Ureter (tissue), 1 donor: Measurements from ENCODE around the gene UNK. TPM values are rescaled to one million over a fixed set of nuclear protein-coding genes. Genes with fewer than 3 reads are reported as not detected.
"Not testable (repeated sequence)": the region's sequence is repeated elsewhere in the genome, so short reads cannot be mapped to it uniquely, and the experiment has no call there.

Experiments used
- DNase-seq: peaks from one replicate; pipeline ENCODE4 v3.0.0-alpha.2; 2020; ENCODE audit warnings: low spot score
- total RNA-seq: library from RNA; stranded (reverse); gene quantifications from one replicate; pipeline ENCODE4 v1.2.4, GENCODE V29; 2023
- donor health status: DM: yes; HTN: yes; CAD: no.

The UNK gene
- total RNA-seq, 1 donor from 2014 or later: 49.2 TPM

DNA sequence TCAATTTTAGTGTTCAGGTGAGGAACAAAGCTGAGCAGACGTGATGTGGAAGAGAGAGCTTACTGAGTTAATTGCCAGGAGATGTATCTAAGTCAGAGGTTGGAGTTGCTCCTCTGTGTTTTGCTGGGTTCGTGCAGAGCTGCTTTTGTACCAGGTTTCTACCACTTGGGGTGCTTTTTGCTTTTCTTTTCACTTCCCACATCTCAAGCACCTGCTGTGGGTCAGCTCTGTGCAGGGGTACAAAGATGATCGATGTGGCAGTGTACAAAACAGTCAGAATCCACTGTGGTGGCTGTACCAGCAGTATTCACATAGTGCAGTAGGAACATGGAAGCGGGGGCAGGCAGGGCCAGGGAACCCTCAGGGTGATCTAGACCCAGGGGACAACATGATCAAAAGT, 14.8 kb downstream of the UNK start:
- DNase-seq: no peak

DNA sequence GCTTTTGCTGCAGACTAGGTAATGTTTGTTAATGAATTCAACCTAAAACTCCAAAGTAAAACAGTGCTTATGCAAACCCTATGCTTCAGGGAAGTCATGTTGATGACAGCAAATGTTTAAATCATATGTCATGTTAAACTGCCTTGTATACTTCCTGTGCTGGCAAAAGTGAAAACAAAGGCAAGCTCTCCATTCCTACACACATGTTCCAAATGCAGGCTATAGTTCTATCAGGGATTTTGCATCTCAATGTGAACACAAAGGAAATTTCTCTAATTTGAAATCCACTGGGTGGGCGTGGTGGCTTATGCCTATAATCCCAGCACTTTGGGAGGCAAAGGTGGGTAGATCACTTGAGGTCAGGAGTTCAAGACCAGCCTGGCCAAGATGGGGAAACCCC, 19.3 kb downstream of the UNK start:
- DNase-seq: no peak

DNA sequence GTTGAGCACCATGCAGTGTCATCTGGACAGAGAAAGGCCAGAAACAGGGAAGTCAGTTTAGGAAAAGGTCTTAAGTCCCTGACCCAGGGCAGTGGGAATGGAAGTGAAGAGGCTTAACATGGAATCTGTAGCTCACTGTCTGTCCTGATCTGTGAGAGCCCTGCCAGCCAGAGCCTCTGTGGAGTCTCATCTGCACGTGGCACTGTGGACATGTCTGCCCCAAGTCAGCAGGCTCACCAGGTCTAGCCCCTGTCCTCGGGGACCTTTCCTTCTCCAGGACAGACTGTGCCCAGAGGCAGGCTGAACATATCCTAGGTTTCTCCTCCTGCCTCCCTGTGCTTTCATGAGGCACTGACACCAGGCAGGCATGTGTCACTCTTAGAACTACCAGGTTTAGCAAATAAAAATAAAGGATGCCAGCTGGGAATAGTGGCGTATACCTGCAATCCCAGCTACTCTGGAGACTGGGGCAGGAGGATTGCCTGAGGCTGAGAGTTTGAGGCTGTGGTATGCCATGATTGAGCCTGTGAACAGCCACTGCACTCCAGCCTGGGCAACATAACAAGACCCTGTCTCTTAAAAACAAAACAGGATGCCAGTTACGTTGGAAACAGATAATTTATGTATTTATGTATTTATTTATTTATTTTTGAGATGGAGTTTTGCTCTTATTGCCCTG, 22.4 kb downstream of the UNK start:
- no peak for DNase-seq

DNA sequence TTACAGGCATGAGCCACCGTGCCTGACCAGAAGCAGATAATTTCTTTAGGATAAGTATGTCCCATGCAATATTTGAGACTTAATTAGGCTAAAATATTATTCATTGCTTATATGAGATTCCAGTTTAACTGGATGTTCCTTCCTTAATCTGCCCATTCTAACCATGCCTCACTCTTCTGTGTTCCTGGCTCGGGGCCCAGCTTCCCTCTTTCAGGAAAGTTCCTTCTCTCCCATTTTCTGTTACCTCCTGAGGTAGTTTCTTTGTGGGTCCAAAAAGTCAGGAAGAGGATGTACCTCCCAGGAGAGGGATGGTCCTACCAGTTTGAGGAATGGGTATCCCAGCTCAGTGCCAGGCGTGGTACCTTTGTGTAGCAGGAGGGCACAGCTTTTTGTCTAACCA, 23.3 kb downstream of the UNK start:
- no peak for DNase-seq

DNA sequence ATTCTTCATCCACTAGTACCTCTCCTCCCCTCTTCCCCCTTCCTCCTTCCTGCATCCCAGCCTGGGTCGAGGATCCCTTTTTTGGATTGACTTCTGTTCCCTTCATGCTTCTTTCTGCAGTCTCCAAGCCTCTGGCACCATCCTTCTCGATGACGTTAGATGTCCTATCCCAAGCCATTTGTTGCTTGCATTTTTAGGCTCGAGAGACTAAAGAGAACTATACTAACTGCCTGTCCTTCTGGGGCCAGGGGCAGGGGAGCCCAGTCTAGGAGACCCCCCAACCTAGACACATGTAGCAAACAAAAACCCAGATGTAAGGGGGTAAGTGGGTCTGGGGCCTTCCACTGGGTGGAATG, 23.9 kb downstream of the UNK start:
- DNase-seq: no peak

DNA sequence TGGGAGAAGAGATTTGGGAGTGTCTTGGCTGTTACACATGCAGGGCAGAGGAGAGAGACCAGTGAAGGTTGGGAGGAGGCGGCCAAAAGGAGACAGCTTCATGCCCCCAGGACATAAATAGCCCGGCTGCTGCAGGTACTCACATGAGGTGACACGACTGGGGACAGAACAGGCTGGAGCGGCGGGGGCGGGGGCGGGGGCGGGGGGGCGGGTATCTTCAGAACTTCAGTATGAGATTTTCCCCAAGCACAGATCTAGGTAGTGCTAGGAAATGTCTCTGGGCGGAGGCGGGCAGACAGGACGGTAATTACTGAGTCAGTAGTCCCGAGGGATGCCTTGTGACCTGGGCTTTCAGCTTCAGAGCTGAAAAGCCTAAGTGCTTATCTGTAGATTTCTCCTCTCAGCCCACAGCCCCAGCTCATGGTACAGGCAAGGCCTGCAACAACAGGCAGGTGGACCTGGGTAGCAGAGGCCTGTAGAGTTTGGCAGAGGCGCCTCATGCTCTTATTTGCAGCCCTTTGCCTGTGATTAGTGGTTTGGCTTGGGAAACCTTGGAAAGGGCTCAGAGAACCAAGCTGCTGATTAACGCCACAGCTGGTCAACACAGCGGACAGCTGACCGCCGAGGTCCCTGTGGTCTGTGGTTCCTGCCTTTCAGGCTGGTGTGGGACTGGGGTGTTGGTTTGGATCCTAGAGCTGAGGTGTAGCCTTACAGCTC, 24.5 kb downstream of the UNK start:
- no peak for DNase-seq

DNA sequence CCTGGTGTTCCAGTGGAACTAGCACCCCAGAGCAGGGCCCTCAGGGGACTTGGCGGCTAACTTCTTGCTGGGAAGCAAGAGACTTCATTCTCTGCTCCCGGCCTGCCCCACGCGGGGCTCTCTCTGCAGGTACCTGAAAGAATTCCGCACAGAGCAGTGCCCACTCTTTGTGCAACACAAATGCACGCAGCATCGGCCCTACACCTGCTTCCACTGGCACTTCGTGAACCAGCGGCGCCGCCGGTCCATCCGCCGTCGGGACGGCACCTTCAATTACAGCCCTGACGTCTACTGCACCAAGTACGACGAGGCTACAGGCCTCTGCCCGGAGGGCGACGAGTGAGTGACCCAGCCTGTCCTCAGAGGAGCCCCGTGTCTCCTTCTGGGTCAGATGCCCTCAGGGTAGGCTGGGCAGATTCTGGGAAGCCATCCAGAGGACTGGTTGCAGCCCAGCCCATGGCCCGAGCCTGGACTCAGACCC, 25.1 kb downstream of the UNK start:
- DNase-seq: no peak

DNA sequence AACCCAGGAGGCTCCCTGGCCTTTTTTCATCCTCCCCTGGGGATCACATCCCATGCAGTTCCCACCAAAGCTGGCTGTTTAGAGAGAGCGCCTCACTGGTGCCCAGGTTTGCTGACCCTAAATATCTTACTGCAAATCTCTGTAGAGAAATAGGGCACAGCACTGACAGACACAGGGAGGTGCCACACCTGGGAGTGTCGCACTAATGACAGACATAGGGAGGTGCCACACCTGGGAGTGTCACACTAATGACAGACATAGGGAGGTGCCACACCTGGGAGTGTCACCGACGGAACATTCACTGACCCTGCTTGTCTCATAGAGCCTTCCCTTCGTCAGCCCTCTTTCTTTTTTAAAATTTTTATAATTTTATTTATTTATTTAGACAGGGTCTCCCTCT, 25.6 kb downstream of the UNK start:
- no peak for DNase-seq

DNA sequence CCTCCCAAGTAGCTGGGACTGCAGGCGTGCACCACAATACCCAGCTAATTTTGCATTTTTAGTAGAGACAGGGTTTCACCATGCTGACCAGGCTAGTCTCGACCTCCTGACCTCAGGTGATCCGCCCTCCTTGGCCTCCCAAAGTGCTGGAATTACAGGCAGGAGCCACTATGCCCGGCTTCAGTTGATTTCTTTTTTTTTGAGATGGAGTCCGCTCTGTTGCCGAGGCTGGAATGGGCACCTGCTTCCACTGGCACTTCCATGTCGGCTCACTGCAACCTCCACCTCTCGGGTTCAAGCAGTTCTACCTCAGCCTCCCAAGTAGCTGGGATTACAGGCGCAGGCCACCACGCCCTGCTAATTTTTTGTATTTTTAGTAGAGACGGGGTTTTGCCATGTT, 26.1 kb downstream of the UNK start:
- not testable (repeated sequence) for DNase-seq

DNA sequence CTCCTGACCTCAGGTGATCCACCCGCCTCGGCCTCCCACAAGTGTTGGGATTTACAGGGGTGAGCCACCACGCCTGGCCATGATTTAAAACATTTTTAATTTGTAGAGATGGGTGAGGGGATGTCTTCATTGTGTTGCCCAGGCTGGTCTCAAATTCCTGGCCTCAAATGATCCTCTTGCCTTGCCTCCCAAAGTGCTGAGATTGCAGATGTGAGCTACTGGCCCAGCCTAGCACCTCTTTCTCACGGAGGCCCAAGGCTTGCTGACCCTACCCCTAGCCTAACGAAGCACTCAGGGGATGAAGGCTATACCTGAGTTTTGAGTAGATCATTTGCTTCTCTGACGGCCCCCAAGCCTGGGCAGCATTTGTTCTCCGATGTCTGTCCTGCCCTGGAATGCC, 26.6 kb downstream of the UNK start:
- no peak for DNase-seq

DNA sequence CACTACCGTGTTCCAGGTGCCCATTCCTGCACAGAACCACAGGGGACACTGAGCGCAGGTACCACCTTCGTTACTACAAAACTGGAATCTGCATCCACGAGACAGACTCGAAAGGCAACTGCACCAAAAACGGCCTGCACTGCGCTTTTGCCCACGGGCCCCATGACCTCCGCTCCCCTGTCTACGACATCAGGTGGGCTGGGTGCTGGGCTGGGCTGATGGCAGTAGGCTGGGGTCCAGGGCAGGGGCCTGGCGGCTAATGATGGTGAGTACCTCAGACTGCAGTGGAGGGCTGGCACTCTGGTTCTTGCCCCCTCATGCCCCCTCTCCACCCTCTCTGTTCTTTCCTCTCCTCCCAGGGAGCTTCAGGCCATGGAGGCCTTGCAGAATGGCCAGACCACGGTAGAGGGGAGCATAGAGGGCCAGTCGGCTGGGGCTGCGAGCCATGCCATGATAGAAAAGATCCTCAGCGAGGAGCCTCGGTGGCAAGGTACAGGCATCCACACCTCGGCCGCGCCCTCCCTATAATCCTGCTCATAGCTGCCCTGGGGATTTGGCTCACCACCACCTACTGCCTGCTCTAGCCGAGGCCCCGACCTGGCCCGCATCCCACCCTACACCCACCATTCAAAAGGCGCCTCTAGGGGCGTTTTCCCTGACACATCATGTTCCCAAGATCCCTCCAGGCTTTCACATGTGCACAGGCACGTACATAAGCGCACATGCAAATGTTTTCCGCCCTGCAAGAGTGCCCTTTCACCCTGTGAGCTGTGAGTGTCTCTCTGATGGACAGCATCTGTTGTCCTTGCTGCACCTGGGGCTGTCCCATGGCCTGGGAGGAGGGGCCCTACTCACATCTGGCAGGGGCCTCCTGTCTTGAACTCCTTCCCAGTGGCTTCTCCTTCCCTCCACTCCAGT, 27.7 kb downstream of the UNK start:
- DNase-seq: no peak

DNA sequence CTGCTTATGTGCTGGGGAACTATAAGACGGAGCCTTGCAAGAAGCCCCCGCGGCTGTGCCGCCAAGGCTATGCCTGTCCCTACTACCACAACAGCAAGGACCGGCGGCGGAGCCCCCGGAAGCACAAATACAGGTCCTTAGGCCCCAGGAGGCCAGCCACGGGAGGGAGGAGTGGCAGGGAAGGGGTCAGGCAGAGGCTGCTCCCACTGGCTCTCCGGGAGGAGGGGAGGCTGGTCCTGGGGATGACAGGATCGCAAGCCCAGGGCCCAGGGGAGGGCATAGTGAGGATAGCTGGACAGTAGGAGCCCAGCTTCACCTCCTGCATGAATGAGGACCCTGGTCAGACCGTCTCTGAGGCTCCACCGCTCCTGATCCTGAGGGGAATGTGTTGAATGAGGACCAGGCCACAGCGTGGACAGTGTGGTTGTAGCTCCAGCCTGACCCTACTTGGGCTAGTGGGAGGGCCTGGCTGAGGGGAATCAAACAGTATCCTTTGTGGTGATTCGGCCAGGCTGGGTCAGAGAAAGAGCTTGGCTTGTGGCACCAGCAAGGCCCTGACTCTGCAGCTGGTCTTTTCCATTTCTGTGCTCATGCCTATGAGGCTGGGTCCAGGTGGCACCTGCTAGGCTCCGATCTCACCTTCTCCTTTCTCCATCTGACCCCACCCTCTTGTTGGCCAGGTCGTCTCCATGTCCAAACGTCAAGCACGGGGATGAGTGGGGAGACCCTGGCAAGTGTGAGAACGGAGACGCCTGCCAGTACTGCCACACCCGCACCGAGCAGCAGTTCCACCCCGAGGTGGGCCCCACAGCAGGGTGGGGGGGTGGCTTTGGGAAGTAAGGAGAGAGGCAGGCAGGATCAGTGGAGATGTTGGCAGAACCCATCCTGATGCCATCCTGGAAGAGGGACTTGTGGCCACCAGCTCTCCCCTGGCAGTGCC, 28.7 kb downstream of the UNK start:
- DNase-seq: no peak

DNA sequence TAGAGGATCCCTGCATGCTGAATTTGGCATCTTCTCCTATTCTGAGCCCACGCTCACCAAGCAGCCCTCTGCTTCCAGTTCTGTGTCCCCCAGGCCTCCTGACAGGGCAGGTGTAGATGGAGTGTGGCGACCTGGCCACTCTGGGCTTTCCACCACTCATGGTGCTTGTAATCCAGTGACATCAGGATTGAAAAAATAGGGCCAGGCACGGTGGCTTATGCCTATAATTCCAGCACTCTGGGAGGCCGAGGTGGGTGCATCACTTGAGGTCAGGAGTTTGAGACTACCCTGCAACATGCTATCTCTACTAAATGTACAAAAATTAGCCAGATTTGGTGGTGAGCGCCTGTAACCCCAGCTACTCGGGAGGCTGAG, 29.4 kb downstream of the UNK start:
- no peak for DNase-seq

DNA sequence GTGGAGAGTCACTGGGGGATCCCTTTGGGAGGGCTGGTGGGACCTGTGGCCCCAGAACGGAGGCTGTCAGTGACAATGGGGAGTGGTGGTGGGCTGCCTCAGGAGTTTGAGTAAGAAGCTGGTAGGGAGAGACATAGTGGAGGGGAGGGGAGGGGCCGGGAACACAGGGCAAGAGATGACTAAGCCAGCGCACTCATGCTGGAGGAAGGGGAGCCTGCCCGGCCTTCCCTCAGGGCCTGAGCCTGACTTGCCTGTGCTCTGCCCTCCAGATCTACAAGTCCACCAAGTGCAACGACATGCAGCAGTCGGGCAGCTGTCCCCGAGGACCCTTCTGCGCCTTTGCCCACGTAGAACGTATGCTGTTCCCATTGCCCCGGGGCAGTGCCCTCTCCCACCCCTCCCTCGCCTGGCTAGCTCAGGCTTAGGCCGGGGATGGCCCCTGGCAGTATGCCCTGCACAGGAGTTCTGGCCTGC, 30.3 kb downstream of the UNK start:
- no peak for DNase-seq

DNA sequence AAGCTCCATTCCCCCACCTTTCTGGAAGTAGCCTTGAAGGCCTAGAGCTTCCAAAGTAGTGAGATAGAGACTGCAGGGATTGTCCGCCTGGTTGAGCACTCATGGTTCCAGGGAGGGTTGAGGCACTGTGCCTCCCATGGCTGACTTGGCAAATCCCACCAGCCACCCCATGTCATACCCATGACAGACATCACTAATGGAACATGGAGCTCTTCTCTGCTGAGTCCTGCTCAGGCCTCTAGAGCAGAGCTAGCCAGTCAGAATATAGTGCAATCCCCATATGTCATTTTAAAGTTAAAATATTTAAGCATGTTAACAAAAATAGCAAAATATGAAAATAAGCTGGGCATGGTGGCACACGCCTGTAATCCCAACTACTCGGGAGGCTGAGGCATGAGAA, 30.8 kb downstream of the UNK start:
- no peak for DNase-seq

DNA sequence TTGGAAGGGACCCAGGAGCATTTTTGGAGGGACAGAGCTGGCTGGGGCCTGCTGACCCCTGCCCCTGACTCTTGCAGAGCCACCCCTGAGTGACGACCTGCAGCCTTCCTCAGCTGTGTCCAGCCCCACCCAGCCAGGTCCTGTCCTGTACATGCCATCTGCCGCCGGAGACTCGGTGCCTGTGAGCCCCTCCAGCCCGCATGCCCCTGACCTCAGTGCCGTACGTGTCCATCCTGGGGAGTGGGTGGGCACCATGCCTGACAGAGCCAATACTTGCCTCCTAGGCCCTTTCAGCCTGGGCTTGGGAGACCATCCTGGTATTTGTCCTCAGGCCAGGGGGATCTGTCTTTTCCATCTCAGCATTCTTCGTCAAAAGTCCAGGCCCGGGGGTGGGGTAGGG, 32.1 kb downstream of the UNK start:
- DNase-seq: no peak

DNA sequence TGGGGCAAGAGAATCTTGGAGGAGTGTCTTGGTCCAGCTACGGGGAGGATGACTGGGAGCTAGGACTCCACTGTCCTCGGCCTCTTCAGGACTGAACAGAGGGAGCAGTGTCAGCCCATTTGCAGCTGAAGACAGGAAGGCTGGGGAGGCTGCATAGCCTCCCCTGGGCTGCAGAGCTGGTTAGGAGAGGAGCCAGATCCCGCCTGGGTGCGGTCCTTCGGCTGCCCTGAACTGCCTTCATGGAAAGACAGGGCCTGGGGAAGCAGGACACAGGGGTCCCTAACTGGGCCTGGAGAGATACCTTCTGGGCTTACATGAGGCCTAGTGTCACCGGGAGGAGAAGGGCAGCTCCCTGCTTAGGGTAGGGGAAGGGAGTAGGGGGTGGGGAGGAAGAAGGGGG, 33.0 kb downstream of the UNK start:
- DNase-seq: no peak

DNA sequence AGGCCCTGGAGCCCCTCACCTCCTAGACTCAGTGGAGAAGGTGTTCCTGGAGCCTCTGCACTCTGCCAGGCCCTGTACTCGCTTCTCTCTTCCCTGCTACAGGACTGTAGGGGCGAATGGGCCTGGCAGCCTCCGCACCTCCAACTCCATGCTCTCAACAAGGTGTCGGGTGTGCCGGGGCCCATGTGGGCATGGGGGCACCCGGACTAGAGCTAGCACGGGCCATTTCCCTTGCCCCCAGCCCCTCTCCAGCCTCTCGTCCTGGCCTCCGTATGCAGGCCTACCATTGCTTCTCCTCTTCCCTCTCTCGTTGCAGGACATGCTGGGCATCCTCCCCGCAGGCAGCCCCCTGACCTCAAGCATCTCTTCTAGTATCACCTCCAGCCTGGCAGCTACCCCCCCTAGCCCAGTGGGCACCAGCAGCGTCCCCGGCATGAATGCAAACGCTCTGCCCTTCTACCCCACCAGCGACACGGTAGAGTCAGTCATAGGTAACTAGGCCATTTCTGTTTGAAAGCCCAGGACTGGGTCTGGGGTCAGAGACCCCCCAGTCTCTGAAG, 33.8 kb downstream of the UNK start:
- DNase-seq: no peak

DNA sequence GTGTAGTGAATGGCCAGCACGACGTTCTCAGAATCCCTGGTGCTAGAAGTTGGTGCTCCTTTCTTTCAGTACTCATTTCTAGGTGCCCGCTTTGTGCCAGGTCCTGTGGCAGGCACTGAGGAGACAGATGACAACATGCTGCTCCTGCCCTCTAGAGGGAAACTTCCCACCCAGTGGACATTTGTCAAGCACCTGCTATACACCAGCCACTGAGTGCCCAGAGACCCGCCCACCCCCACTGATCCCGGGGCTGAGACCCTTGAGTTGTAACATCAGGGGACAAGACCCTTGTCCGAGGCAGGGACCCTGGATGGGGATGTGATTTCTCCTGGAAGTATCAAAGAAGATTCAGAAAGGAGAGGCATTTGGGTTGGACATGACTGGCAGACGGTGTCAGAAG, 34.5 kb downstream of the UNK start:
- DNase-seq: no peak

DNA sequence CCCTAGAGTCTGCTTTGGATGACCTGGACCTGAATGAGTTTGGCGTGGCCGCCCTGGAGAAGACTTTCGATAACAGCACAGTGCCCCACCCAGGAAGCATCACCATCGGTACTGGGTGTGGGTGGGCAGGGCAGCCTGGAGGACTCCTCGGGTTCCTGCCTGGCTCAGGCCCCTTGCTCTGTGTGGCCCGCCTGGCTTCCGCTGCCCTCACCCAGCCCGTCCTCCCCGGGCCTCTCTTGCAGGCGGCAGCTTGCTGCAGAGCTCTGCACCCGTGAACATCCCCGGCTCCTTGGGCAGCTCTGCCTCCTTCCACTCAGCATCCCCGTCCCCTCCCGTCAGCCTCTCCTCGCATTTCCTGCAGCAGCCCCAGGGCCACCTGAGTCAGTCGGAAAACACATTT, 35.1 kb downstream of the UNK start:
- no peak for DNase-seq
